Stomach (tissue), 9 donors: ENCODE measurements around the gene TMEM154. TPM values are rescaled to one million over a fixed set of nuclear protein-coding genes. Genes with fewer than 3 reads are reported as not detected.

Experiments used
- DNase-seq, 2 donors: peaks; one replicate each; pipeline versions ENCODE4 v3.0.0 to v3.0.0-alpha.2; 2013 to 2019
- H3K27ac ChIP-seq, 5 donors: fragments of 200-600 bp in 4 of 5; sonication (generic) in 4 of 5; one replicate each; pipeline ENCODE4 v1.5.1; 2013 to 2019; ENCODE audit warnings: mild to moderate bottlenecking in 1 of 5, moderate library complexity in 1 of 5
- H3K27me3 ChIP-seq, 3 donors: fragments of 200-600 bp; sonication (generic); one replicate each; pipeline ENCODE4 v1.5.1; 2017 to 2019; ENCODE audit warnings: mixed run types in 1 of 3
- H3K36me3 ChIP-seq, 4 donors: fragments of 200-600 bp; sonication (generic); 1 replicate in 3 of 4; 2 replicates in 1 of 4; pipeline ENCODE4 v1.5.1; 2016 to 2019
- H3K4me1 ChIP-seq, 4 donors: fragments of 200-600 bp; sonication (generic); one replicate each; pipeline ENCODE4 v1.5.1; 2016 to 2019
- H3K4me3 ChIP-seq, 4 donors: fragments of 200-600 bp; sonication (generic) in 3 of 4; one replicate each; pipeline ENCODE4 v1.5.1; 2016 to 2019; ENCODE audit warnings: mild to moderate bottlenecking in 1 of 4
- H3K9me3 ChIP-seq, 4 donors: fragments of 200-600 bp; sonication (generic); one replicate each; pipeline ENCODE4 v1.5.1; 2016 to 2019
- EP300 ChIP-seq: sonication (generic); formaldehyde crosslinking; IDR thresholded peaks from one replicate; pipeline ENCODE4 v1.6.1; 2017; ENCODE audit warnings: antibody characterized with exemption
- POLR2A ChIP-seq, 4 donors: fragments of 450-650 bp; IDR thresholded peaks; one replicate each; pipeline ENCODE4 v1.6.1; 2016; ENCODE audit warnings: antibody characterized with exemption in 4 of 4, control low read depth in 2 of 4, mild to moderate bottlenecking in 1 of 4, moderate library complexity in 1 of 4
- POLR2AphosphoS5 ChIP-seq, 3 donors: sonication (generic); formaldehyde crosslinking; IDR thresholded peaks; one replicate each; pipeline ENCODE4 v1.6.1; 2016; ENCODE audit warnings: antibody characterized with exemption in 3 of 3
- WGBS, 5 donors: extraction: QIAGEN DNeasy Blood & Tissue Kit in 3 of 5; methylation state at CpG; one replicate each; pipeline versions ENCODE4 v1.1.5 to v1.1.7; 2013 to 2018; 5-methylcytosine and 5-hydroxymethylcytosine counted together
- intact Hi-C: fragments of 100-400 bp; cut with DNase I; formaldehyde crosslinking; loops from one replicate; pipeline ENCODE4 v1.15.1; 2023; ENCODE audit warnings: low total_unique reads
- polyA plus RNA-seq, 3 donors: library from polyadenylated mRNA; stranded (reverse); fragments of 200-250 nt; gene quantifications; one replicate each; pipeline ENCODE4 v1.2.3, GENCODE V29; 2013
- total RNA-seq, 5 donors: library from RNA; depleted of rRNA; stranded (reverse); fragments of >200 nt; gene quantifications; one replicate each; pipeline versions ENCODE4 v1.1.0 to v1.2.3, GENCODE V29; 2014 to 2016
- TF ChIP-seq, protein P1 (sequence below), 7 experiments: fragments of 450-650 bp in 4 of 7; fragments of 200-600 bp in 3 of 7; sonication (generic) in 3 of 7; IDR thresholded peaks; one replicate each; pipeline ENCODE4 v1.5.1; 2016 to 2019; ENCODE audit warnings: antibody characterized with exemption in 7 of 7, control low read depth in 2 of 7, mild to moderate bottlenecking in 1 of 7
- donor health status: healthy with polysubstance abuse.
- donor health status: Bipolar disorder and iron deficiency.
- donor health status: healthy.

Gene TMEM154
- total and polyA plus RNA-seq, 8 donors = under 0.01 to 5.5 (median 0.69) TPM

DNA sequence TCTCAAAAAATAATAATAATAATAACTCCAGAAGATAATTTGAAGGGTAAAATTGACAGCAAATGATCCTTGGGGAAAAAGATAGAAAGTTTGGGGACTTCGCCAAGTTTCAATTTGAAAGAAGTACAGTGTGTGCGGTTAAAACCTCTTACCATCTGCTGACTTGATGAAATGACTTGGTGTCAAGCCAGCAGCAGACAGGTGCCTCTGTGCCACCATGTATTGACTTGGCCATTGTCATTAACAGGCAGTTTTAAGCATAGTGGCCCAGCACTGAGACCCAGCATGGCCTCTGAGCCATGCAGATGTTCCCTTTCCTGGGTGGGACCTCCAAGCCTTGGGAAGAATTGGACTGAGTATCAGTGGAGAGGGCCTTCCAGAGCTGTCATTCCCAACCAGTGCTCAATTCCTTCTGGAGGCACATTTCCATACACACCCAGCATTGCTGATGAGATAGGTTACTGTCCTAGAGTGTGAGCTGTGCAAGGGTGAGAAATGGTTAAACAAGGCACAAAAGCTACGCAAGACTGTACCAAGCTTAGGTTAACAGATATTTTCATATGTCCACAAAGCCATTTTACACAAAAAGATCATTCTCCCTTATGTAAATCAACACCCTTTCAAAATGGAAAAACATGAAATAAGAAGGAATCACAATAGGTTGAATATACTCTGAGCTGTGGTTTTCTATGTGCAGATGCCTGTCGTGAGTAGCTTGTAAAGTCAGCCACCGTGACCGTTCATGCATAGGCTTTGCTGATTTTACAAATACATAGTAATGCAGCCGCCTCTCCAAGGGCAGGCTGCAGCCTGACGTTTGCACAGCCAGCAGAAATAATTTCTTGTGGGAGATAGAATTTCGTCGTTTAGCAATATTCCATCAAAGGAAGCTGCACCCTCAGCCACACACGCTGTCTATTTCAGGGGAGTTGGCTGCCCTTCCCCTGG, 84.5 kb downstream of the TMEM154 start:
- TF ChIP-seq, protein P1, sequence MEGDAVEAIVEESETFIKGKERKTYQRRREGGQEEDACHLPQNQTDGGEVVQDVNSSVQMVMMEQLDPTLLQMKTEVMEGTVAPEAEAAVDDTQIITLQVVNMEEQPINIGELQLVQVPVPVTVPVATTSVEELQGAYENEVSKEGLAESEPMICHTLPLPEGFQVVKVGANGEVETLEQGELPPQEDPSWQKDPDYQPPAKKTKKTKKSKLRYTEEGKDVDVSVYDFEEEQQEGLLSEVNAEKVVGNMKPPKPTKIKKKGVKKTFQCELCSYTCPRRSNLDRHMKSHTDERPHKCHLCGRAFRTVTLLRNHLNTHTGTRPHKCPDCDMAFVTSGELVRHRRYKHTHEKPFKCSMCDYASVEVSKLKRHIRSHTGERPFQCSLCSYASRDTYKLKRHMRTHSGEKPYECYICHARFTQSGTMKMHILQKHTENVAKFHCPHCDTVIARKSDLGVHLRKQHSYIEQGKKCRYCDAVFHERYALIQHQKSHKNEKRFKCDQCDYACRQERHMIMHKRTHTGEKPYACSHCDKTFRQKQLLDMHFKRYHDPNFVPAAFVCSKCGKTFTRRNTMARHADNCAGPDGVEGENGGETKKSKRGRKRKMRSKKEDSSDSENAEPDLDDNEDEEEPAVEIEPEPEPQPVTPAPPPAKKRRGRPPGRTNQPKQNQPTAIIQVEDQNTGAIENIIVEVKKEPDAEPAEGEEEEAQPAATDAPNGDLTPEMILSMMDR (IDR thresholded peaks at IDR 0.05) = no peak
- no peak for TF ChIP-seq POLR2A (IDR thresholded peaks at IDR 0.05)
- no peak for TF ChIP-seq POLR2AphosphoS5 (IDR thresholded peaks at IDR 0.05)
- TF ChIP-seq EP300 = no peak
- intact Hi-C loops = no loop called here
- WGBS, 5 donors = 41 to 48% (median 45%) methylated on average over 11 of the region's 11 CpGs

DNA sequence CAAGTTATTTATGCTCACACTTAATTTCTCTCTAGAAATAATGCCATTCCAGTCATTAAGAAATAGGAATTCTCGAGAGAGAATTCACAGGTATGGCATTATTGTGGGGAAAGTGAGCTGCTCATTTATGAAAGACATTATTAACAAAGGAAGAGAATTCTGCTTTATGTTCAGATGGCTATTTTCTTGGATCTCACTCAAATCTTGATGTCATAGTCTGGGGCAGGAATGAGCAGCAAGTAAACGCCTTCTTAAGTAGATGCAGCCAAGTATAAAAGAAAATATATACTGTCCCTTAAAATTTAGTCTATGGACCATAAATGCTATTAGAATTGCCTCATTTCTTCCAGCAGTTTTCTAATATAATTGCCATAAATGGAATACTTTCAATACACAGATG, 85.7 kb downstream of the TMEM154 start:
- Histone ChIP-seq H3K4me1 (peaks cover 4 to 27% (median 13%) of the 10 kb centered on the region in 4 donors), H3K4me3 (no peak overlapping the region), H3K36me3 (no peaks in the 10 kb centered on the region), H3K9me3 (no peaks in the 10 kb centered on the region), H3K27ac (no peak overlapping the region), H3K27me3 (no peaks in the 10 kb centered on the region)
- DNase-seq = peak in 1 of 2 donors; percentile 47
- no peak for TF ChIP-seq POLR2AphosphoS5 (IDR thresholded peaks at IDR 0.05)
- no peak for TF ChIP-seq EP300
- TF ChIP-seq, protein P1 (IDR thresholded peaks at IDR 0.05) = no peak
- no peak for TF ChIP-seq POLR2A (IDR thresholded peaks at IDR 0.05)
- intact Hi-C loops = no loop called here
- WGBS, 5 donors = 72 to 90% (median 86%) methylated on average over 2 of the region's 2 CpGs

More for the DNA sequence above, 84.5 kb downstream of the TMEM154 start:
- peak in 1 of 2 donors; percentile 42 for DNase-seq
- no peaks in the 10 kb centered on the region for H3K36me3 ChIP-seq
- no peaks in the 10 kb centered on the region for H3K9me3 ChIP-seq
- no peak overlapping the region for H3K4me3 ChIP-seq
- H3K27ac ChIP-seq = no peak overlapping the region
- no peaks in the 10 kb centered on the region for H3K27me3 ChIP-seq
- H3K4me1 ChIP-seq = peaks cover 3 to 18% (median 13%) of the 10 kb centered on the region in 4 donors

DNA sequence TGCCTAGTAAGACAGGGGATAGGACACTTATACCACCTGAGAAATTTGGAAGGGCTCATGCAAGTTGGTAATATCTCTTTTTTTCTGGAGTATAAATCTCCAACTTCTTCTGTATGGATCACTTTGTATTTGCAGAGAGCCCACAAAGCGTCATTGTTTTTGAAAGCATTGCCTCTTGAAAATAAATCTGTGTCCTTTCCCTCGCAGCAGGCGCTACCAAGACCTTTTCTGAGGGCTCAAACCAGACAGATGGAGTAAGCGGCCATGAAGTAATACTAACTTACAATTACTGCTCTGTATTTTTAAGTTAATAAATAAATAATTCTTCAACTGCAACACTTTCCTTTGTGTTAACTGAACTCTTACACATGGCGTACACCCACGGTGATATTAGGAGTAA, 87.9 kb downstream of the TMEM154 start:
- Histone ChIP-seq H3K27ac (no peak overlapping the region), H3K4me1 (peaks cover 4 to 27% (median 14%) of the 10 kb centered on the region in 4 donors), H3K9me3 (peaks cover 0 to 4% (median 0%) of the 10 kb centered on the region in 4 donors), H3K4me3 (peak overlapping the region in 1 of 4 donors; percentile 17), H3K27me3 (no peaks in the 10 kb centered on the region), H3K36me3 (no peaks in the 10 kb centered on the region)
- TF ChIP-seq POLR2AphosphoS5 (IDR thresholded peaks at IDR 0.05) (no peak), POLR2A (IDR thresholded peaks at IDR 0.05) (no peak), EP300 (no peak)
- TF ChIP-seq, protein P1 (IDR thresholded peaks at IDR 0.05) = no peak
- no peak for DNase-seq
- WGBS, 5 donors = 84 to 88% (median 88%) methylated on average over 6 of the region's 6 CpGs
- intact Hi-C loops = no loop called here

DNA sequence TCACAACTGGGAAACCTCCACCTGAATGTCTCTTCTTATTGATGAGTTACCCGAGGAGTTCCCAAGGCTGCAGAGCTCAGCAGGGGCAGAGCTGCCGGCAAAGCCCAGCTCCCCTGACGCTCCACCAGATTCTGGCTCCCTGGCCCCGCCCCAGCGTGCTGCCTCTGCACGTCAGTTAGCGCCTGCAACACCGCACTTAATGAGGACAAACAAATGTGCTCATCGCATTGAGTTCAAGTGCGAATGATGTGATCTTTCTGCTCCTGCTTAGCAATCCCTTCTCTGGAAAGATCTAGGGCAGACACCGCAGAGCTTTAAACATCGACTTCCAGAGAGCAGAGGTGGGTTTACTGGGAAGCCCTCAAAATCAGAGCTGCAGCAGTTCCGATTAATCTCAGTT, 88.4 kb downstream of the TMEM154 start:
- 14 to 21% (median 19%) methylated on average over 13 of the region's 13 CpGs for WGBS, 5 donors
- peak overlapping the region in 1 of 5 donors; percentile 49 for H3K27ac ChIP-seq

More for the DNA sequence above, 88.4 kb downstream of the TMEM154 start:
- intact Hi-C loops = no loop called here
- H3K36me3 ChIP-seq = no peaks in the 10 kb centered on the region
- no peaks in the 10 kb centered on the region for H3K27me3 ChIP-seq
- peak; percentile 61 to 82 for DNase-seq
- peaks cover 4 to 28% (median 16%) of the 10 kb centered on the region in 4 donors for H3K4me1 ChIP-seq
- TF ChIP-seq EP300 (no peak), POLR2AphosphoS5 (IDR thresholded peaks at IDR 0.05) (peak in 1 of 3 donors; percentile 23)
- TF ChIP-seq, protein P1 (IDR thresholded peaks at IDR 0.05) = no peak
- peaks cover 0 to 4% (median 0%) of the 10 kb centered on the region in 4 donors for H3K9me3 ChIP-seq
- peak overlapping the region in 3 of 4 donors; percentile 11 to 17 (median 15) for H3K4me3 ChIP-seq
